ENCODE results near the gene CELF1. TPM values are rescaled to one million over a fixed set of nuclear protein-coding genes. Genes with fewer than 3 reads are reported as not detected.

CELF1 gene
- total and polyA plus RNA-seq, 9 of the 15 experiments (the other 6 are each of a cell fraction or from before 2014, with no cell fraction given) = 11.3 to 142 (median 77.4) TPM

GRCh38 chr11:47565340-47566148 is 12.6 kb upstream of the CELF1 start, which contains the start of gene PTPMT1 (continued):
- TF ChIP-seq, protein P1, sequence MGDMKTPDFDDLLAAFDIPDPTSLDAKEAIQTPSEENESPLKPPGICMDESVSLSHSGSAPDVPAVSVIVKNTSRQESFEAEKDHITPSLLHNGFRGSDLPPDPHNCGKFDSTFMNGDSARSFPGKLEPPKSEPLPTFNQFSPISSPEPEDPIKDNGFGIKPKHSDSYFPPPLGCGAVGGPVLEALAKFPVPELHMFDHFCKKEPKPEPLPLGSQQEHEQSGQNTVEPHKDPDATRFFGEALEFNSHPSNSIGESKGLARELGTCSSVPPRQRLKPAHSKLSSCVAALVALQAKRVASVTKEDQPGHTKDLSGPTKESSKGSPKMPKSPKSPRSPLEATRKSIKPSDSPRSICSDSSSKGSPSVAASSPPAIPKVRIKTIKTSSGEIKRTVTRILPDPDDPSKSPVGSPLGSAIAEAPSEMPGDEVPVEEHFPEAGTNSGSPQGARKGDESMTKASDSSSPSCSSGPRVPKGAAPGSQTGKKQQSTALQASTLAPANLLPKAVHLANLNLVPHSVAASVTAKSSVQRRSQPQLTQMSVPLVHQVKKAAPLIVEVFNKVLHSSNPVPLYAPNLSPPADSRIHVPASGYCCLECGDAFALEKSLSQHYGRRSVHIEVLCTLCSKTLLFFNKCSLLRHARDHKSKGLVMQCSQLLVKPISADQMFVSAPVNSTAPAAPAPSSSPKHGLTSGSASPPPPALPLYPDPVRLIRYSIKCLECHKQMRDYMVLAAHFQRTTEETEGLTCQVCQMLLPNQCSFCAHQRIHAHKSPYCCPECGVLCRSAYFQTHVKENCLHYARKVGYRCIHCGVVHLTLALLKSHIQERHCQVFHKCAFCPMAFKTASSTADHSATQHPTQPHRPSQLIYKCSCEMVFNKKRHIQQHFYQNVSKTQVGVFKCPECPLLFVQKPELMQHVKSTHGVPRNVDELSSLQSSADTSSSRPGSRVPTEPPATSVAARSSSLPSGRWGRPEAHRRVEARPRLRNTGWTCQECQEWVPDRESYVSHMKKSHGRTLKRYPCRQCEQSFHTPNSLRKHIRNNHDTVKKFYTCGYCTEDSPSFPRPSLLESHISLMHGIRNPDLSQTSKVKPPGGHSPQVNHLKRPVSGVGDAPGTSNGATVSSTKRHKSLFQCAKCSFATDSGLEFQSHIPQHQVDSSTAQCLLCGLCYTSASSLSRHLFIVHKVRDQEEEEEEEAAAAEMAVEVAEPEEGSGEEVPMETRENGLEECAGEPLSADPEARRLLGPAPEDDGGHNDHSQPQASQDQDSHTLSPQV (IDR thresholded peaks at IDR 0.05) = peak; percentile 96
- TF ChIP-seq, protein P2, sequence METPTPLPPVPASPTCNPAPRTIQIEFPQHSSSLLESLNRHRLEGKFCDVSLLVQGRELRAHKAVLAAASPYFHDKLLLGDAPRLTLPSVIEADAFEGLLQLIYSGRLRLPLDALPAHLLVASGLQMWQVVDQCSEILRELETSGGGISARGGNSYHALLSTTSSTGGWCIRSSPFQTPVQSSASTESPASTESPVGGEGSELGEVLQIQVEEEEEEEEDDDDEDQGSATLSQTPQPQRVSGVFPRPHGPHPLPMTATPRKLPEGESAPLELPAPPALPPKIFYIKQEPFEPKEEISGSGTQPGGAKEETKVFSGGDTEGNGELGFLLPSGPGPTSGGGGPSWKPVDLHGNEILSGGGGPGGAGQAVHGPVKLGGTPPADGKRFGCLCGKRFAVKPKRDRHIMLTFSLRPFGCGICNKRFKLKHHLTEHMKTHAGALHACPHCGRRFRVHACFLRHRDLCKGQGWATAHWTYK (CRISPR knock-in tag; IDR thresholded peaks at IDR 0.05) = no peak
- TF ChIP-seq POLR2G (IDR thresholded peaks at IDR 0.05; ENCODE audit: low read depth, low read length) = peak; percentile 99
